HG03354 (cell line): ENCODE measurements around the gene RPS17.
A peak's percentile ranks its signal among the peaks of the same experiment; 100 is the strongest.
"Not testable (repeated sequence)": the region's sequence is repeated elsewhere in the genome, so short reads cannot be mapped to it uniquely, and the experiment has no call there.

Experiments
- ATAC-seq: cut with Tn5 transposase; IDR thresholded peaks from one replicate; pipeline ENCODE4 v1.9.1; 2021; ENCODE audit warnings: mild to moderate bottlenecking; ENCODE audit not compliant: unreplicated experiment, poor library complexity, severe bottlenecking

Gene RPS17

DNA sequence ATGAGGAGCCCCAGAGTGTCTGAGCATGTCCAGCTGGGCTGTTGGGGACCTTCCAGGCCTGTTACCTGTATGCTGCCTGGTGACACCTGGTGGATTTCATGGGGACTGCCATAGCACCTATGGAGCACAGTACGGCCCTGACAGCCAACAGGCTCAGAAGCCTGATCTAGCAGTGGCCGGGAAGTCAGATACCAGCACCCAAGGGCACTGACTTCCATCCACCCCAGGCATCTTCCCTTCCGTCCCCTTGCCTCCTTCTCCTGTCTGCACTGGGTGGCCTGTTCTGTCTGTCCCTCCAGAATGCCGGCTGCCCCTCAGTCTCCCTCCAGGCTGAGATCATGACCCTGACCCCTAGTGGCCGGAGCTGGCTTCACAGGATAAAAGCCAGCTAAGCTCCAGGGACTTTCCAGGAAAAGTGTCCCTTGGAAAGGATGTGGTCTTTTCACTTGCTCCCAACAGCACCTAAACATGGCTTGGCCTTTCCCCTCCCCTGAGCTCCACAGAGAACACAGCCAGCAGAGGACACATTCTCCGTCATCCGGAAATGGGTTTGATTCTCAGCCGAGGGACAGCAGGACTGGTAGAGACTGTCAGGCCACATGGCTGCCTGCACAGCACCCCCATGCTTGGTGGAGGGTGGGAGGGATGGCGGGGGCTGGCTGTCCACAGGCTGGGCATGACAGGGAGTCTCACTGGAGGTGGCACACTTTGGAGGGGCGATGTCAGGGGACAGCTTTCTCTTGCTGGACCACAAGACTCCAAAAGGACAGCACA is 9.5 kb downstream of the RPS17 start:
- peak; percentile 97 for ATAC-seq

DNA sequence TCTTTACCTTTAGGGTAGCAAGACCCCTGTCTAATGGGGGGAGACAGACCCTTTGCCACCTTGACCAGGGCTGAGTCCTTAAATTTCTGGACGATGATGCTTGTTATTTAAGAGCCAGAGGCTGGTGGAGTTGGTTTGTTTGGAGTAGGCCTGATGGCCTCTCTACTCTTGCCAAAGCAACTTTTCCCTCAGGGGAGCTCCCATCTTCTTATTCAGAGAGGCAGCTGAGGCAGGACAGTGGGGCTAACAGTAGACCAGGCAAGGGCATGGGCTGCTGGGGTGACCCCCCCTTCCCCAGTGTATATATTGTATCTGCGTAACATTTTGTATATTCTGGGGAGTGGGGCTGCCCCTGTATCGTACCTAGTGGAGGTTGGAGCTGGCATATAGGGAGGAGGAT is 10.3 kb downstream of the RPS17 start:
- no peak for ATAC-seq

DNA sequence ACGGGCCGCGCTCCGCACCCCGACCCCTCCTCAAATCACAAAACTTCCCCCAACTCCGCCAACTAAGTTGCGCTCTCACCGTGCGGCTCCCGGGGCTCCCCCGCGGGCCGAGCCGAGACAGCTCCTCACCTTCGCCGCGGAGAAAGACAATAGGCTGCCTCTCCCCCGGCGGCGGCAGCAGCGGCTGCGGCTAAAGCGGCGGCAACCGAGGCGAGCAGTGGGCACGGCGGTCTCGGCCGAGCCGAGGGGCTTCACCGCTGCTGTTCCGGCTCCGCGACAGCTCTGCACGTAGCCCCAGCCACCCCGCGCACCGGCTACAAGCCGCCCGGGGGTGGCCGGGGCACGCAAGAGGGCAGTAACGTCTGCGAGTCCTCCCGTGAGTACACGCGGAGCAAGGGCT is 26.7 kb downstream of the RPS17 start:
- not testable (repeated sequence) for ATAC-seq

DNA sequence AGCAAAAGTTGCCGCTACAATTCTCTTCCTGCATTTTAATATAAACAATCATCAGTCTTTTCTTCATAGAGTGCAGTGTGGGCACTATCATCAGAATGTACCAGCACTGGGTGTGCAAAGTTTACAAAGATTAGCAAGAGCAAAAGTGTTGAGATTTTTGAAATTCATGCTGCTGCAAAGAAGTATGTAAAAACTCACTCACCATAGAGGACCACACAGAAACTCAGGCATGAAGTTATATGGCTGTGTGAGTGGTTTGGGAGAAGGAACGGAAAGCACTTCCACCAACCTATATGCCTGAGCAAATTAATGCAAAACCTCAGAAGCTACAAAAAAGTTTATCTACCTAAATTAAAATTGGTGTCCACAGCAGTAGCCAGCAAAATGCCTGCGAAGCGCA is 32.6 kb downstream of the RPS17 start:
- not testable (repeated sequence) for ATAC-seq

DNA sequence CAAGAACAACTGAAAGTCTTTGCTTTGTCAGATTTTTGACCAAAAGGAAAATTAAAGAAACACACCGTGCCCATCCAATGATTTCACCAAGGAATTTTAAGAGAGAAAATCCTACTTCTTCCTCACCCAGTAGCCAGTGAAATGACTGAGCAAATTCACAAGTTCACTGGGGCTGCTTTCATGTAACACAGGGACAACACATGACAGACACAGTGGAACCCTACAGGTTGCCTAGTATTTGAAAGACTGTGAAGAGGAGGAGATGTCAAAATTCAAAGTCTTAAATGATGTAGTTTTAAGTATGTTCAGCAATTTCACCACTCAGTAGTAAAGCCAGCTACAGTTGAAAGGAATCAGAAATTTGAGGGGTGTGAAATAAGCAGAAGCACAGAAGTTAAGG is 33.2 kb downstream of the RPS17 start:
- not testable (repeated sequence) for ATAC-seq

DNA sequence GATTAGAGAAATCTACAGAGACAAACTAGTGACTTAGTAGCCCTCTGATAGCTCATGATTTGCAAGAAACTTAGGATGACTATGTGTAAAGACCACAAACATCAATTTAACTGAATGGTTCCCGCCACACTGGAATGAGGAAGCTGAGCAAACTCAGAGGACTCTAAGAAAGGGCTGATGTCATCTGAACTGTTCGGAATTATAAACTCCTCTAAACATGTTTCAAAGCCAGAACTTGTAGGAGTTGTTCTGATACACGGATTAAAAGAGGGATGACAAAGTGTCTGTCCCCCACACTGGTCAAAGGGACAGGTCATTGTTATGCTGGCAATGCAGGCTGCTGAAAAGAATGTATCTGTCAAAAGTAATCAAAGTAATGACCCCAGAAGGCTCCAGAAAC is 34.4 kb downstream of the RPS17 start:
- not testable (repeated sequence) for ATAC-seq

DNA sequence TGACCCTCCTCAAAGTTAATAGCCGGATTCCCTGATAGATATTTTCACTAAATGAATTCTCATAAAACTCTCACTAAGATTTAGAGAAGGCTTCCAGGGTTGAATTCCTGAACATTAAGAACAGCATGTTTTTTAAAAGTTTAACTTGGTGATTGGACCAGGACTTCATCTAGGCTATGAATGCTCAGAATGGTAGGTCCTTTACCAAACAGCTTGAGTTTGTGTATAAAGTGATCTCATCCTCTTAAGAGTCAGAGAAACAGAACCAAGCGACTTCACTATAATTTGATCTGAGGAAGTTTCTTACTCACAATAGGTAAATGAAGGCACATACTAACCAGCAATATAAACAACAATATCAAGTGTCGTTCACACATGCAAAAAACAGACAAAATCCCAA is 36.2 kb downstream of the RPS17 start:
- not testable (repeated sequence) for ATAC-seq

DNA sequence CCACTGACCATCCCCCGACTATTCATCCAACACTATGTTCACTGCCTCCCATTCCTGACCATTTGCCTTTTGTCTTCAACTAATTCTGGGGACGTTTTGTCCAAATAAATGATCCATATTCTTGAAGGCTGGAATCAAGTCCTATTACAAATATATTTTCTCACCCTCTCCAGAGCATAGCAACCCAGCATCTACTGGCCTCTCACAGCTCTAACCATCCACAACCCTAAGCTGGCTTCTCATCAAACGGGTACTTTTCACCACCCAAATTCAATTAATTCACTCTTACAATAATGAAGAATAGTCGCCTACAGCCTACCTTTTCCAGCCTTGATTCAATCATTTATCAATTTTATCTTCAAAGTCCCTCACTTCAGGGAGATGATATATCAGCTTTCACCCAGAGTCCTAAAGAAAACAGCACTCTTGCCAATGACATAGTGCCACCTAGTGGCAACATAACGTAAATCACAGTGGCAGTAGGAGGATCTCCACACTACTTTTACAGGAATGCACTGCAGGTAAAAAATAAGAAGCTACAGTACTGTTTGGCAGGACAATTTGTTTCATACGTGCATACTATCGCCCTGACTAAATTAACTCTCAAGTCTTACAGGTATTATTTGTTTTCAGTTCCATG is 37.4 kb downstream of the RPS17 start:
- ATAC-seq = peak; percentile 53

DNA sequence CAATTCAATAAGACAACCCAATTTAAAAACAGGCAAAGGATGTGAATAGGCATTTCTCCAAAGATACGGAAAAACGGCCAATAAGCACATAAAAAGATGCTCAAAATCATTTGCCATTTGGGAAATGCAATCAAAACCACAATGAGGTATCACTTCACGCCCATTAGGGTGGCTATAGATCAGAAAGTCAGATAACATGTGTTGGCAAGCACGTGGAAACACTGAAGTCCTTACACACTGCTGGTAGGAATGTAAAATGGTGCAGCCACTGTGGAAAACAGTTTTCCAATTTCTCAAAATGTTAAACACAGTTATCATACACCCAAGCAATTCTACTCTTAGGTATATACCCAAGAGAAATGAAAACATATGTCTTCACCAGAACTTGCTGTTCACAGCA is 39.5 kb downstream of the RPS17 start:
- not testable (repeated sequence) for ATAC-seq

DNA sequence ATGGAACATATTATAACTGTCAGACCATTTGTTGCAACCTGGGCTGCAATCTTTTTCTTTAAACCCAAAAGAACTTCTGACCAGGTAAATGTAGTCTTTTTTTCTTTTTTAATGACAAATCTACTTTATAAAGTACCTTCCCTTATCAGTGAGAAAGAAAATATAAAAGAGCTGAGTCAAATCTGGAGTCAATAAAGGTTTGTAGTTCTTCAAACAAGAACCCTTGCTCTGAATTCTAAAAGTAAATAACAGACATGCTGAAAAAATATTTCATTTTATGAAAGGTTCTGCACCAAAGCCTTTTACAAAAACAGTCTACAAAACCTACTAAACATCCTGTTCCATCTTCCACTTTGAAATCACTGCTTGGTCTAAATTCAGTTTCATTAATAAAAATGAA is 42.3 kb downstream of the RPS17 start:
- ATAC-seq = not testable (repeated sequence)

DNA sequence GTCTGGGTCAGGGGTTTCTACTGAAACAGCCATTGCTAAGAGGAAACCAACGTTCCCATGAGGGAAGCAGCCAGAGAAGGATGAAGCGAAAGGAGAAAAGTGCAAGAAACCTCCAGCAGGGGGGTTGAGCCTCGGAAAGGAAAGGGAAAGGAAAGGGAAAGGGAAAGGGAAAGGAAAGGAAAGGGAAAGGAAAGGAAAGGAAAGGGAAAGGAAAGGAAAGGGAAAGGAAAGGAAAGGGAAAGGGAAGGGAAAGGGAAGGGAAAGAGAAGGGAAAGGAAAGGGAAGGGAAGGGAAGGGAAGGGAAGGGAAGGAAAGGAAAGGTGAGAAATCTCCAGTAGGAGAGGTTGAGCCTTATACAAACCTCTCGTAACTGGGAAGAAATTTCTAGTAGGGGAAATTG is 52.0 kb downstream of the RPS17 start:
- ATAC-seq = not testable (repeated sequence)

DNA sequence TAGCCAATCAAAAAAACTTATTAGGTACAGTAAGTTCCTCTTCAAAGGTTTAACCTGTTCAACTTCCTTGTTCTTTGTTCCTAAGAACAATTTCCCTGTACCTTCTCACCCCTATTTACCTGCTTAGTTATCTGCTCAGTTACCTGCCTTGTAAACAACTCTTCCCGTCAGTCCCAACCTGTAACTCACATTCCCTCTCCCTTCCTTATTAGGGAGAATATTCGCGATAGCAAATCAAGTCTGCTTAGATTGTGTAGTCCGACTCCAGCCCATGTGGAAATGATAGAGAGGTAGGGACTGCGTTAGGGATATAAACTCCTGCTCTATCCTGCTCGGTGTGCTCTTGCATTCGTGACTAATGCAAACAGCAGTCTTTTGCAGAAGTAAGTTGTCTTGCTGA is 53.2 kb downstream of the RPS17 start:
- not testable (repeated sequence) for ATAC-seq
